ENCODE data around the gene BMS1.

DNA sequence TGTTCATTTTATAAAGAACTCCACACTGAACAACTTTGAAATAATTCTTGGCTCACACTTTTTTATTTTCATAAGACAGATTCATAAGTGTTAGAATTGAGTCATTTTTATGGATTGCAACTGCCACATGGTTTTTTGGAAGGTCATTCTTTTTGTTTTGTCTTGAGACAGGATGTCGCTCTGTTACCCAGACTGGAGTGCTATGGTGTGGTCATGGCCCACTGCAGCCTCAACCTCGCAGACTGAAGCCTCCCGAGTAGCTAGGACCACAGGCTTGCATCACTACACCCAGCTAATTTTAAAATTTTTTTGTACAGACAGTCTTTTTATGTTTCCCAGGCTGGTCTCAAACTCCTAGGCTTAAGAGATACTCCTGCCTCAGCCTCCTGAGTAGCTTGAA, 20.3 kb downstream of the BMS1 start:
- TF ChIP-seq ELK1 (IDR thresholded peaks at IDR 0.05; ENCODE audit: borderline replicate concordance, low read depth, low read length) (no peak), NFE2L2 (IDR thresholded peaks at IDR 0.05; ENCODE audit: low read depth, low read length) (no peak), POLR2A (IDR thresholded peaks at IDR 0.05; ENCODE audit: low read depth, low read length) (no peak), USF2 (IDR thresholded peaks at IDR 0.05; ENCODE audit: low read depth, low read length) (no peak), BHLHE40 (IDR thresholded peaks at IDR 0.05; ENCODE audit: low read depth, low read length) (no peak), RFX5 (IDR thresholded peaks at IDR 0.05; ENCODE audit: low read depth, low read length) (no peak), FOS (IDR thresholded peaks at IDR 0.05; ENCODE audit: low read depth, low read length) (no peak), CEBPB (IDR thresholded peaks at IDR 0.05; ENCODE audit: low read depth, low read length) (no peak), RAD21 (IDR thresholded peaks at IDR 0.05; ENCODE audit: low read length) (no peak), SMC3 (IDR thresholded peaks at IDR 0.05; ENCODE audit: low read depth, low read length) (no peak), MXI1 (IDR thresholded peaks at IDR 0.05; ENCODE audit: borderline replicate concordance, low read depth, low read length) (no peak)
- TF ChIP-seq, protein P1, sequence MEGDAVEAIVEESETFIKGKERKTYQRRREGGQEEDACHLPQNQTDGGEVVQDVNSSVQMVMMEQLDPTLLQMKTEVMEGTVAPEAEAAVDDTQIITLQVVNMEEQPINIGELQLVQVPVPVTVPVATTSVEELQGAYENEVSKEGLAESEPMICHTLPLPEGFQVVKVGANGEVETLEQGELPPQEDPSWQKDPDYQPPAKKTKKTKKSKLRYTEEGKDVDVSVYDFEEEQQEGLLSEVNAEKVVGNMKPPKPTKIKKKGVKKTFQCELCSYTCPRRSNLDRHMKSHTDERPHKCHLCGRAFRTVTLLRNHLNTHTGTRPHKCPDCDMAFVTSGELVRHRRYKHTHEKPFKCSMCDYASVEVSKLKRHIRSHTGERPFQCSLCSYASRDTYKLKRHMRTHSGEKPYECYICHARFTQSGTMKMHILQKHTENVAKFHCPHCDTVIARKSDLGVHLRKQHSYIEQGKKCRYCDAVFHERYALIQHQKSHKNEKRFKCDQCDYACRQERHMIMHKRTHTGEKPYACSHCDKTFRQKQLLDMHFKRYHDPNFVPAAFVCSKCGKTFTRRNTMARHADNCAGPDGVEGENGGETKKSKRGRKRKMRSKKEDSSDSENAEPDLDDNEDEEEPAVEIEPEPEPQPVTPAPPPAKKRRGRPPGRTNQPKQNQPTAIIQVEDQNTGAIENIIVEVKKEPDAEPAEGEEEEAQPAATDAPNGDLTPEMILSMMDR (conservative IDR thresholded peaks at IDR 0.05; ENCODE audit: low read depth, low read length), result no peak

Data from IMR-90 (cell line).